Measurements from ENCODE around the gene TCF3. TPM values are rescaled to one million over a fixed set of nuclear protein-coding genes. Genes with fewer than 3 reads are reported as not detected.

Gene TCF3
- total and polyA plus RNA-seq, 10 of the 15 experiments (the other 5 are each of a cell fraction or from before 2014, with no cell fraction given) = 6.7 to 282 (median 70.7) TPM

- TF ChIP-seq RUNX3 (IDR thresholded peaks at IDR 0.05; ENCODE audit: low read length) (peak; percentile 12; the same call in 1 of the 2 replicates), CUX1 (IDR thresholded peaks at IDR 0.05; ENCODE audit: insufficient replicate concordance, low read depth, low read length) (no peak), MEF2A (IDR thresholded peaks at IDR 0.05; ENCODE audit: insufficient read depth, low read depth, low read length) (no peak)
Observed at GRCh38 chr19:1608359-1609102, 43.9 kb downstream of the TCF3 start (continued).

GRCh38 chr19:1606138-1606651, 46.2 kb downstream of the TCF3 start:
- no peak for FAIRE-seq
- Histone ChIP-seq H3K79me2 (ENCODE audit: control insufficient read depth, insufficient read depth, low read length) (peaks cover 30% of the 10 kb centered on the region), H3K27me3 (replicated peaks in 1 of 2; ENCODE audit: control insufficient read depth in 2 of 2, insufficient read depth in 2 of 2, low read length in 1 of 2) (no peaks in the 10 kb centered on the region), H4K20me1 (ENCODE audit: control insufficient read depth, insufficient read depth) (no peaks in the 10 kb centered on the region), H3K4me2 (ENCODE audit: control insufficient read depth, insufficient read depth) (peak overlapping the region; percentile 98), H2AFZ (ENCODE audit: control insufficient read depth, low read depth, low read length) (peak overlapping the region; percentile 96), H3K9ac (ENCODE audit: control insufficient read depth, insufficient read depth, low read length) (peak overlapping the region; percentile 70), H3K4me1 (ENCODE audit: control insufficient read depth, insufficient read depth, low read length) (peaks cover 9% of the 10 kb centered on the region), H3K27ac (ENCODE audit: control insufficient read depth, insufficient read depth) (peak overlapping the region; percentile 69), H3K4me3 (peak overlapping the region; percentile 62), H3K36me3 (ENCODE audit: control insufficient read depth in 2 of 2, insufficient read depth in 2 of 2, low read length in 1 of 2) (peaks cover 2 to 4% of the 10 kb centered on the region in 2 experiments), H3K9me3 (replicated peaks; ENCODE audit: control insufficient read depth, insufficient read depth, low read length) (no peaks in the 10 kb centered on the region)
- intact Hi-C loops (cut with micrococcal nuclease; ENCODE audit: unreplicated experiment) (loop anchor here (5.0 kb wide), 2 partner anchors 41 to 66 kb away; no protein-coding TSS in a partner anchor), in situ Hi-C loops (cut with MboI) (loop anchor here (5.0 kb wide), 1 partner anchor 41 kb away; no protein-coding TSS in a partner anchor)
- SMC1A ChIA-PET (ENCODE audit: uncharacterized antibody, unreplicated experiment) = interaction anchor here (0.6 to 2.4 kb wide), 3 partner anchors 19 to 66 kb away, joined by 3 to 7 read pairs (median 3); partner anchors contain the start of gene TCF3
- ATAC-seq = peak; percentile 7
- RAD21 ChIA-PET (ENCODE audit: unreplicated experiment) = interaction anchor here (0.9 to 2.0 kb wide), 7 partner anchors 13 to 66 kb away, joined by 3 to 8 read pairs (median 4); no protein-coding TSS in a partner anchor
- whole genome bisulfite sequencing (ENCODE audit: insufficient coverage, insufficient replicate concordance, low lambda C conversion rate, missing lambda C conversion rate) = 10% methylated on average over 14 of the region's 16 CpGs
- POLR2A ChIA-PET = interaction anchor here (0.9 to 3.2 kb wide), 4 partner anchors 13 to 46 kb away, joined by 3 to 19 read pairs (median 3); partner anchors contain the start of genes MBD3 and TCF3
- CTCF ChIA-PET = interaction anchor here (0.6 to 2.1 kb wide), 6 partner anchors 16 to 220 kb away, joined by 3 to 8 read pairs (median 4); no protein-coding TSS in a partner anchor
- no TSS peak for BruUV-seq (replicated peaks)
- DNase-seq (ENCODE audit: low read depth, low spot score) = no peak
- TF ChIP-seq KDM1A (IDR thresholded peaks at IDR 0.05; ENCODE audit: borderline replicate concordance) (no peak), RBBP5 (conservative IDR thresholded peaks at IDR 0.05) (no peak), RELA (IDR thresholded peaks at IDR 0.05; ENCODE audit: borderline replicate concordance, partially characterized antibody) (no peak), REST (IDR thresholded peaks at IDR 0.05; ENCODE audit: low read depth, low read length) (no peak), RUNX3 (IDR thresholded peaks at IDR 0.05; ENCODE audit: low read length) (no peak), FOS (IDR thresholded peaks at IDR 0.05; ENCODE audit: borderline replicate concordance, extremely low read depth, insufficient read length) (no peak), MYC (IDR thresholded peaks at IDR 0.05; ENCODE audit: insufficient read depth, insufficient read length, insufficient replicate concordance, low read length, severe bottlenecking) (no peak), RAD51 (IDR thresholded peaks at IDR 0.05) (no peak)

All from GM12878 (cell line).